MM.1S (cell line): Measurements from ENCODE around the gene POLL.

Experiments used
- DNase-seq: peaks from one replicate; pipeline ENCODE4 v3.0.0-alpha.2; 2015
- H2AFZ ChIP-seq: fragments of 300-600 bp; sonication (generic); 2 replicates; pipeline ENCODE4 v1.6.0; 2016; ENCODE audit warnings: antibody characterized with exemption, low read length
- H3F3A ChIP-seq: fragments of 300-600 bp; sonication (generic); 2 replicates; pipeline ENCODE4 v1.6.1; 2016; ENCODE audit warnings: mild to moderate bottlenecking, antibody characterized with exemption, low read length, moderate library complexity, mixed read lengths; ENCODE audit not compliant: insufficient read depth
- H3K27ac ChIP-seq: fragments of 300-600 bp; sonication (generic); 2 replicates; pipeline ENCODE4 v1.5.1; 2016; ENCODE audit warnings: mild to moderate bottlenecking, low read length
- H3K27me3 ChIP-seq: fragments of 300-600 bp; sonication (generic); replicated peaks from 2 replicates; pipeline ENCODE4 v1.6.0; 2016; ENCODE audit warnings: low read length; ENCODE audit not compliant: insufficient read depth
- H3K36me3 ChIP-seq: fragments of 300-600 bp; sonication (generic); replicated peaks from 2 replicates; pipeline ENCODE4 v1.6.1; 2016; ENCODE audit warnings: mild to moderate bottlenecking, low read length, mixed read lengths; ENCODE audit not compliant: insufficient read depth
- H3K4me1 ChIP-seq: fragments of 300-600 bp; sonication (generic); 2 replicates; pipeline ENCODE4 v1.6.1; 2016; ENCODE audit warnings: low read length, mixed read lengths
- H3K4me2 ChIP-seq: fragments of 300-600 bp; sonication (generic); 2 replicates; pipeline ENCODE4 v1.6.0; 2016; ENCODE audit warnings: low read depth, low read length
- H3K4me3 ChIP-seq: fragments of 300-600 bp; sonication (generic); 2 replicates; pipeline ENCODE4 v1.5.1; 2016; ENCODE audit warnings: low read length, mixed read lengths
- H3K79me2 ChIP-seq: fragments of 300-600 bp; sonication (generic); 2 replicates; pipeline ENCODE4 v1.6.1; 2016; ENCODE audit warnings: mixed run types, low read length, mixed read lengths
- H3K9ac ChIP-seq: fragments of 300-600 bp; sonication (generic); 2 replicates; pipeline ENCODE4 v1.6.1; 2016; ENCODE audit warnings: low read length, mixed read lengths
- H3K9me2 ChIP-seq: fragments of 300-600 bp; sonication (generic); replicated peaks from 2 replicates; pipeline ENCODE4 v1.6.1; 2016; ENCODE audit warnings: mild to moderate bottlenecking, low read length, mixed read lengths; ENCODE audit not compliant: insufficient read depth
- H3K9me3 ChIP-seq: fragments of 300-600 bp; sonication (generic); replicated peaks from 2 replicates; pipeline ENCODE4 v1.6.1; 2016; ENCODE audit warnings: mild to moderate bottlenecking, low read length, mixed read lengths; ENCODE audit not compliant: insufficient read depth
- H4K20me1 ChIP-seq: fragments of 300-600 bp; sonication (generic); 2 replicates; pipeline ENCODE4 v1.6.1; 2016; ENCODE audit warnings: mild to moderate bottlenecking, low read length, moderate library complexity, mixed read lengths; ENCODE audit not compliant: insufficient read depth
- EZH2 ChIP-seq: fragments of 300-600 bp; sonication (generic); optimal IDR thresholded peaks from 2 replicates; pipeline ENCODE3; 2017; ENCODE audit warnings: low read depth, mild to moderate bottlenecking, antibody characterized with exemption, low read length, mixed read lengths
- EZH2phosphoT487 ChIP-seq: fragments of 300-600 bp; sonication (generic); IDR thresholded peaks from 2 replicates; pipeline ENCODE4 v1.6.1; 2018; ENCODE audit warnings: antibody characterized with exemption, low read length
- TF ChIP-seq, protein P1 (sequence below): fragments of 300-600 bp; sonication (generic); IDR thresholded peaks from 2 replicates; pipeline ENCODE4 v1.5.1; 2016; ENCODE audit warnings: antibody characterized with exemption, low read length, mixed read lengths

Gene POLL

DNA sequence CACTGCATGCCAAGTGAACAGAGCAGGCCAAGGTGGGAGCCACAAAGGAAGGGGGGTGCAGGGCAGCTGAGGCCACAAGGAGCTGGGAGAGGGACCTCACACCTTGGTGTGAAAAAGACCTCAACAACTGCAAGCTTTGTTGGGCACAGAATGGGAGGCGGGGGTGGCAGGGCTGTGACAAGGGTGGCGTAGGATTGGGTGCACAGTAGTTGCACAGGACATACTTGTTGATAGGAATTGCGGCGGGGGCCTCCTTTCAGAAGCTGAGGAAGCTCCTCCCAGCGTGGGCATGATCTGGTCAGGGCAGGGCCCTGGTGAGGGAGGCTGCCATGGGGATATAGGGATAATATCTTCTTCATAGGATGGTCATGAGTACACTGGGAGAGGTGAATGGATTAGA, 25.8 kb downstream of the POLL start:
- no peak for DNase-seq
- Histone ChIP-seq H3K9me3 (no peaks in the 10 kb centered on the region), H3K9me2 (no peaks in the 10 kb centered on the region), H3F3A (no peaks in the 10 kb centered on the region), H3K4me1 (peaks cover 10% of the 10 kb centered on the region), H3K4me2 (no peak overlapping the region), H3K4me3 (no peak overlapping the region), H3K27ac (no peak overlapping the region), H3K9ac (no peak overlapping the region), H4K20me1 (no peaks in the 10 kb centered on the region), H2AFZ (no peak overlapping the region), H3K36me3 (no peaks in the 10 kb centered on the region), H3K79me2 (no peaks in the 10 kb centered on the region), H3K27me3 (no peaks in the 10 kb centered on the region)
- TF ChIP-seq, protein P1, sequence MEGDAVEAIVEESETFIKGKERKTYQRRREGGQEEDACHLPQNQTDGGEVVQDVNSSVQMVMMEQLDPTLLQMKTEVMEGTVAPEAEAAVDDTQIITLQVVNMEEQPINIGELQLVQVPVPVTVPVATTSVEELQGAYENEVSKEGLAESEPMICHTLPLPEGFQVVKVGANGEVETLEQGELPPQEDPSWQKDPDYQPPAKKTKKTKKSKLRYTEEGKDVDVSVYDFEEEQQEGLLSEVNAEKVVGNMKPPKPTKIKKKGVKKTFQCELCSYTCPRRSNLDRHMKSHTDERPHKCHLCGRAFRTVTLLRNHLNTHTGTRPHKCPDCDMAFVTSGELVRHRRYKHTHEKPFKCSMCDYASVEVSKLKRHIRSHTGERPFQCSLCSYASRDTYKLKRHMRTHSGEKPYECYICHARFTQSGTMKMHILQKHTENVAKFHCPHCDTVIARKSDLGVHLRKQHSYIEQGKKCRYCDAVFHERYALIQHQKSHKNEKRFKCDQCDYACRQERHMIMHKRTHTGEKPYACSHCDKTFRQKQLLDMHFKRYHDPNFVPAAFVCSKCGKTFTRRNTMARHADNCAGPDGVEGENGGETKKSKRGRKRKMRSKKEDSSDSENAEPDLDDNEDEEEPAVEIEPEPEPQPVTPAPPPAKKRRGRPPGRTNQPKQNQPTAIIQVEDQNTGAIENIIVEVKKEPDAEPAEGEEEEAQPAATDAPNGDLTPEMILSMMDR: no peak
- no peak for TF ChIP-seq EZH2
- TF ChIP-seq EZH2phosphoT487: no peak

DNA sequence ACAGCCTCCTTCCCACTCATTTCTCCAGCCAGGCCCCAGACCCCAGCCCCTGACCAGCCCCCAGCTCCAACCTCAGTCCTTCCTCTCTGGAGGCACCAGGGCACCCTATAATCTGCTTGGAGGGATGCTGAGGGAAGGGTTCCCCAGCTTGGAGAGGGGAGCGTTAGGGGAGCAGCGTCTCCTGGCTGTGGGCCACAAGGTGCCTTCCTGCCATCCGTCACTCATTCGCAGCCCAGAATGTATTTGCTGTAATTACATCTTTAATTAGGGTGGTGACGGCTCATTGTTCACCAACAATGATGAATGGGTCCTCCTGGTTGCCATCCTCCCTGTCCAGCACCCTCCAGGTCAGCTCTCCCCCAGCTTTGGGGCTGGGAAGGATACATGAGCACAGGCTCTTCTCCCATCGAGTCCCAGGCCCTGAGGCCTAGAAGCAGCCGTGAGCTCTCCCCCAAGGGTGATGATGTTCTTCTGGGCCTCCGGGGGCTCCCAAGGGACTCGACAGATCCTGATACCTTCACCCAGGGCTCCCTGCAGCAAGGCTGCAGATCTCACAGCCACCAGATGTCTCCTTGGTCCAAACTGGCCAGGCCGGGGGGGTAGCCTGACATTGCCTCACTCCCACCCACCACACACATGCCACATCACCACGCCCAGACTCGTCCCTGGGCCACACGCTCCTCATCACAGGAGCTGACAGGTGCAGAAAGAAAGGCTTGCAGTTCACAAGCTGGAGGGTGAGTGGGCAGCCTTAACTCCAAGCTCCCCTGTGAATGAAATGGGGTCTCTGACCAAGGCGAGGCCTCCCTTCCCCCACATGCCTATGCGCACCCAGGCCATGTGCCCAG, 26.8 kb downstream of the POLL start:
- Histone ChIP-seq H2AFZ (no peak overlapping the region), H3K4me2 (no peak overlapping the region), H4K20me1 (no peaks in the 10 kb centered on the region), H3K9me2 (no peaks in the 10 kb centered on the region), H3K9me3 (no peaks in the 10 kb centered on the region), H3K27ac (no peak overlapping the region), H3K9ac (no peak overlapping the region), H3K27me3 (no peaks in the 10 kb centered on the region), H3K79me2 (no peaks in the 10 kb centered on the region), H3K4me3 (no peak overlapping the region), H3K4me1 (peaks cover 10% of the 10 kb centered on the region), H3F3A (no peaks in the 10 kb centered on the region), H3K36me3 (no peaks in the 10 kb centered on the region)
- DNase-seq: no peak
- TF ChIP-seq, protein P1: no peak
- TF ChIP-seq EZH2: no peak

DNA sequence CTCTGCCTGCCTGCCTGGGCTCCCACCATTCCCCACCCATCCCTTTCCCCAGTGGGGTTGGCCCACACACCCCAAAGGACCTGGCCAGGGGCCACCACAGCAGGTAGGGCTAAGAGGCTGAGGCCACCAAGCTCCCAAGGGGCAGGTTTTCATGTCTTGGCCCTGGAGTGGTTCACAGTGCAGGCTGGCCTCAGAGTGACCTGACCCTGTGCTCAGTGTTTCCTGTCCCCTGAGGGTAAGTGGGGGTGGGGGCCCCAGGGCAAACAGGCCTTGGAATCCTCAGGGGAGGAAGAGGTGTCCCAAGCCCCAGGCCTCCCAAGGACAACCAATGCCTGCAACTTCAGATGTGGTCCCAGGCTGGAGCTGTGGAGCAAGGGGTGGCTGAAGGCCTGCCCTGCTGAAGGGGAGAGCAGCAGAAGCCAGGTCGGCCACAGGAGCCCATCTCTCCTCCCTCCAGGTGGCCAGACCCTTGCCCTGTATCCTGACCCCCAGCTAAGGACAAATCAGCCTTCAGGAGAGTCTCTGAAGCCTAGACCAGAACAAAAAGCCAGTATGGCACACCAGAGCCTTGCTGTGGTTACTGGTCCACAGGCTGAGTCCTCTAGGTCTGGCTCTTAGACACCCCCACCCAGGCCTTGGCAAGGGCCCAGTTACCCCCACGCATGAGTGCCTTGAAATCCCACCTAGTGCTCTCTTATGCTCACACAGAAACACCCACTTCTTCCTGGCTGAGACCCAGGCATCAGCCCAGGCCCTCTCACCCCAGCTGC, 27.6 kb downstream of the POLL start:
- no peak overlapping the region for H3K27ac ChIP-seq
- peaks cover 10% of the 10 kb centered on the region for H3K4me1 ChIP-seq
- H3K36me3 ChIP-seq: no peaks in the 10 kb centered on the region
- no peaks in the 10 kb centered on the region for H3K9me2 ChIP-seq
- H3K27me3 ChIP-seq: no peaks in the 10 kb centered on the region
- no peak overlapping the region for H3K4me2 ChIP-seq
- no peak for TF ChIP-seq EZH2phosphoT487
- TF ChIP-seq EZH2: no peak
- no peak overlapping the region for H2AFZ ChIP-seq
- DNase-seq: no peak
- no peak overlapping the region for H3K9ac ChIP-seq
- no peaks in the 10 kb centered on the region for H4K20me1 ChIP-seq
- H3K79me2 ChIP-seq: no peaks in the 10 kb centered on the region
- no peak overlapping the region for H3K4me3 ChIP-seq
- H3F3A ChIP-seq: no peaks in the 10 kb centered on the region
- H3K9me3 ChIP-seq: no peaks in the 10 kb centered on the region
